Mammary microvascular endothelial cell (primary cell): Measurements from ENCODE around the gene C6orf141. TPM values are rescaled to one million over a fixed set of nuclear protein-coding genes. Genes with fewer than 3 reads are reported as not detected.

Source experiments
- total RNA-seq: library from RNA; depleted of rRNA; stranded (reverse); fragments of >200 nt; gene quantifications from 2 replicates; pipeline ENCODE4 v1.2.3, GENCODE V29; 2015

C6orf141 gene
- 10.6 and 11.3 TPM in 2 replicates for total RNA-seq

GRCh38 chr6:49550492-49551077 lies at the start of gene C6orf141:
Gene C6orf141 (plus strand): TSS chr6:49550668. CDS start chr6:49550793, 125 bp downstream.

Other genes with a start within 250 kb of the C6orf141 start
- gene MMUT, start 87.4 kb upstream of the C6orf141 start, total RNA-seq, result 6.5 and 8.4 TPM in 2 replicates
- 9.5 and 16.7 TPM in 2 replicates for gene CENPQ, start 87.3 kb upstream of the C6orf141 start, total RNA-seq
- gene GLYATL3, start 50.7 kb upstream of the C6orf141 start, total RNA-seq, result not detected in 2 replicates
- not detected in 2 replicates for gene RHAG, start 86.2 kb downstream of the C6orf141 start, total RNA-seq
- not detected in 2 replicates for gene CRISP2, start 162.9 kb downstream of the C6orf141 start, total RNA-seq
- not detected in 2 replicates for gene CRISP3, start 193.7 kb downstream of the C6orf141 start, total RNA-seq
- not detected in 2 replicates for gene PGK2, start 236.6 kb downstream of the C6orf141 start, total RNA-seq